ENCODE data around the gene PIP4K2A. TPM values are rescaled to one million over a fixed set of nuclear protein-coding genes. Genes with fewer than 3 reads are reported as not detected.
"Not testable (repeated sequence)": the region's sequence is repeated elsewhere in the genome, so short reads cannot be mapped to it uniquely, and the experiment has no call there.

The PIP4K2A gene
- 22.0 TPM for polyA plus RNA-seq (2013, experiment 1 of 2)
- polyA plus RNA-seq (2013, experiment 2 of 2): 22.4 TPM

- Histone ChIP-seq H3K36me3 (ENCODE audit: insufficient read depth, low read length) (no peaks in the 10 kb centered on the region), H3K4me1 (ENCODE audit: insufficient read depth, low read length) (peaks cover 22% of the 10 kb centered on the region), H3K9me3 (ENCODE audit: insufficient read depth, low read depth, low read length) (no peaks in the 10 kb centered on the region), H3K27me3 (ENCODE audit: insufficient read depth, low read length) (peaks cover 28% of the 10 kb centered on the region), H3K4me3 (ENCODE audit: low read length) (peak within 1 kb of the TSS; percentile 82), H3K27ac (ENCODE audit: low read depth, low read length) (no peak within 1 kb of the TSS), H3K9ac (ENCODE audit: low read depth, low read length) (peak within 1 kb of the TSS; percentile 63)
- WGBS: 10% methylated on average over 83 of the region's 83 CpGs
Measured at GRCh38 chr10:22714479-22715289, at the start of gene PIP4K2A. Gene PIP4K2A (minus strand): TSS chr10:22714578. CDS start chr10:22714326, 252 bp downstream.

DNA sequence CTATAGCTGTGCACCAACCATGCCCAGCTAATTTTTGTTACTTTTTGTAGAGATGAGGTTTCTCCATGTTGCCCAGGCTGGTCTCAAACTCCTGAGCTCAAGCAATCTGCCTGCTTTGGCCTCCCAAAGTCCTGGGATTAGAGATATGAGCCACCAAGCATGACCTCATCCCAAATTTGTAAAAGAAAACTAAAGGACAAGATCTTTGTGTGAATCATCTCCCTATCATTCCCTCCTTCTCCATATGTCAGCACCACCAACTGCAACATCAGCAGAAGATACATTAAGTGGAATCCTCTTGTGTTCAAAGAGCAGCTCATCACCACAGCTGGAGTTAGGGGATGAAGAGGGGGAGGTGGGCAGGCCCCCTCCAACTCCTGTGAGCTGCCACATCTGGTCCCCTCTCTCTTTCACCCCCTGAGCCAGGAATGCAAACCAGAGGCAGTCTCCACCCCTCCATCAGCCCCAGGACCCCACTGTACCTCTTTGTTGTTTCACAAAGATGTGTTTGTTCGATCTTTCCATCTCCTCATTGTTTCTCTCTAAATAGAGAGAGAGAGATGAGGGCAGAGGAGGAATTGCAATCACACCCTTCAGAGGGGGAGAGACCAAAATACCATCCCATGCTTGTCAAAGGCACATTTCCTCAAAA is 47.3 kb upstream of the PIP4K2A start:
- H3K27ac ChIP-seq (ENCODE audit: low read depth, low read length): no peak overlapping the region
- H3K4me3 ChIP-seq (ENCODE audit: low read length): no peak overlapping the region
- no peaks in the 10 kb centered on the region for H3K9me3 ChIP-seq (ENCODE audit: insufficient read depth, low read depth, low read length)
- H3K36me3 ChIP-seq (ENCODE audit: insufficient read depth, low read length): no peaks in the 10 kb centered on the region
- no peaks in the 10 kb centered on the region for H3K27me3 ChIP-seq (ENCODE audit: insufficient read depth, low read length)
- no CpG with 5 or more reads among the region's 1 CpG for WGBS
- no peak overlapping the region for H3K9ac ChIP-seq (ENCODE audit: low read depth, low read length)
- no peaks in the 10 kb centered on the region for H3K4me1 ChIP-seq (ENCODE audit: insufficient read depth, low read length)

- H3K27me3 ChIP-seq (ENCODE audit: insufficient read depth, low read length): no peaks in the 10 kb centered on the region
- no peaks in the 10 kb centered on the region for H3K36me3 ChIP-seq (ENCODE audit: insufficient read depth, low read length)
- no peaks in the 10 kb centered on the region for H3K9me3 ChIP-seq (ENCODE audit: insufficient read depth, low read depth, low read length)
- no peaks in the 10 kb centered on the region for H3K4me1 ChIP-seq (ENCODE audit: insufficient read depth, low read length)
- H3K4me3 ChIP-seq (ENCODE audit: low read length): no peak overlapping the region
- no peak overlapping the region for H3K9ac ChIP-seq (ENCODE audit: low read depth, low read length)
- no peak overlapping the region for H3K27ac ChIP-seq (ENCODE audit: low read depth, low read length)
Measured at GRCh38 chr10:22760025-22760424, 45.6 kb upstream of the PIP4K2A start.

- H3K4me3 ChIP-seq (ENCODE audit: low read length): no peak overlapping the region
- 97% methylated on average over 6 of the region's 6 CpGs for WGBS
- H3K27ac ChIP-seq (ENCODE audit: low read depth, low read length): no peak overlapping the region
- H3K9ac ChIP-seq (ENCODE audit: low read depth, low read length): no peak overlapping the region
- no peaks in the 10 kb centered on the region for H3K36me3 ChIP-seq (ENCODE audit: insufficient read depth, low read length)
- H3K9me3 ChIP-seq (ENCODE audit: insufficient read depth, low read depth, low read length): no peaks in the 10 kb centered on the region
- H3K27me3 ChIP-seq (ENCODE audit: insufficient read depth, low read length): no peaks in the 10 kb centered on the region
- no peaks in the 10 kb centered on the region for H3K4me1 ChIP-seq (ENCODE audit: insufficient read depth, low read length)
Measured at GRCh38 chr10:22758867-22759266, 44.5 kb upstream of the PIP4K2A start.

DNA sequence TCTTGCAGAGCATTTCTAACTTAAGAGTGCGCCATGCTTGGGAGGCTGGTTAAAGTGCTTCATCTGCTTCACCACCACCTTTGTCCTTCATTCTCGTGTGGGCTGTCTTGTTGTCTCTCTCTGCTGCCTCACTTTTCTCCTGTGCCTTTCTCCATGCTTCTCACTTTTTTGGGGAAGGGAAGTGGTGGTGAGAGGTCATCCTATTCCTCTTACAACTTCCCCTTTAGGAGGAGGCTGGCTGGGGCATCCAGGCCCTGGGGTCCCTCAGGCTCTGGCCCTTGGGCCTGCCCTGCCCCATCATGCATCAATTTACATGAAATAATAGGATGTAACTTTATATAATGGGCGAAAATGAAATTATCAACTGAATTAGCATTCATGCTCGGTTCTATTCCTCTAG is 39.9 kb upstream of the PIP4K2A start:
- H3K27ac ChIP-seq (ENCODE audit: low read depth, low read length): no peak overlapping the region
- no peaks in the 10 kb centered on the region for H3K27me3 ChIP-seq (ENCODE audit: insufficient read depth, low read length)
- WGBS: 95% methylated on average over 4 of the region's 4 CpGs
- no peaks in the 10 kb centered on the region for H3K36me3 ChIP-seq (ENCODE audit: insufficient read depth, low read length)
- no peak overlapping the region for H3K9ac ChIP-seq (ENCODE audit: low read depth, low read length)
- H3K4me3 ChIP-seq (ENCODE audit: low read length): no peak overlapping the region
- no peaks in the 10 kb centered on the region; the same call in 1 of the 2 replicates for H3K4me1 ChIP-seq (ENCODE audit: insufficient read depth, low read length)
- no peaks in the 10 kb centered on the region for H3K9me3 ChIP-seq (ENCODE audit: insufficient read depth, low read depth, low read length)

- Histone ChIP-seq H3K9me3 (ENCODE audit: insufficient read depth, low read depth, low read length) (no peaks in the 10 kb centered on the region), H3K9ac (ENCODE audit: low read depth, low read length) (no peak overlapping the region), H3K4me3 (ENCODE audit: low read length) (no peak overlapping the region), H3K27ac (ENCODE audit: low read depth, low read length) (no peak overlapping the region), H3K27me3 (ENCODE audit: insufficient read depth, low read length) (no peaks in the 10 kb centered on the region), H3K4me1 (ENCODE audit: insufficient read depth, low read length) (no peaks in the 10 kb centered on the region; the same call in 1 of the 2 replicates), H3K36me3 (ENCODE audit: insufficient read depth, low read length) (no peaks in the 10 kb centered on the region)
- WGBS: 89% methylated on average over 3 of the region's 3 CpGs
Measured at GRCh38 chr10:22753786-22754185, 39.4 kb upstream of the PIP4K2A start.

DNA sequence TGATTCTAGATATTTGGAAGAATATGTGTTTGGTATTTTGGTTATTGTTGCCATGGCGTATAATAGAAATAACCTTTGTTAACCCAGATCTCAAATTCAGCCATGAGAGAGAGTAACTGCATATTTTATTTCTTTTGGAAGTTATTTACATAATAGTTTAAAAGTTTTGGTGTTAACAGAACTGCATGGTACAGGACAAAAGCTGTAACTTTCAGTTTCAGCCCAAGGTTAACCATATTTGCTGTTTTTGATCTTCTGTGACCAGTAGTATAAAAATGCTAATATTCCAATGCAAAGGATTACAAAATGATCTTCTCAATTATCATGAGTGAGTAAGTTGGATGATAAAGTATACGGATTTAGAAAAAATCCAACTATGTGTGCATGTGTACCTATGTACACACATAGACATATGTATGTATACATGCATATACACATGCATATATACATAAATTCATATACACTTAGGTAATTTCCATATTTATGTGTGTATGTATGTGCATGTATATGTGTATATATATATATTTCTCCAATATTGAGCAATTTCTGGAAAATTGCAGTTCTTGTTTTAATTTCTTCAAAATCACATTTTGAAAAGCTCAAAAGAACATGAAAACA is 38.0 kb upstream of the PIP4K2A start:
- Histone ChIP-seq H3K4me1 (ENCODE audit: insufficient read depth, low read length) (no peaks in the 10 kb centered on the region; the same call in 1 of the 2 replicates), H3K36me3 (ENCODE audit: insufficient read depth, low read length) (no peaks in the 10 kb centered on the region), H3K9ac (ENCODE audit: low read depth, low read length) (no peak overlapping the region), H3K27me3 (ENCODE audit: insufficient read depth, low read length) (no peaks in the 10 kb centered on the region), H3K4me3 (ENCODE audit: low read length) (no peak overlapping the region), H3K27ac (ENCODE audit: low read depth, low read length) (no peak overlapping the region), H3K9me3 (ENCODE audit: insufficient read depth, low read depth, low read length) (no peaks in the 10 kb centered on the region)
- 71% methylated on average over 1 of the region's 2 CpGs for WGBS

- Histone ChIP-seq H3K27ac (ENCODE audit: low read depth, low read length) (no peak overlapping the region), H3K36me3 (ENCODE audit: insufficient read depth, low read length) (no peaks in the 10 kb centered on the region), H3K4me1 (ENCODE audit: insufficient read depth, low read length) (no peaks in the 10 kb centered on the region; the same call in 1 of the 2 replicates), H3K9me3 (ENCODE audit: insufficient read depth, low read depth, low read length) (no peaks in the 10 kb centered on the region), H3K9ac (ENCODE audit: low read depth, low read length) (no peak overlapping the region), H3K4me3 (ENCODE audit: low read length) (no peak overlapping the region), H3K27me3 (ENCODE audit: insufficient read depth, low read length) (no peaks in the 10 kb centered on the region)
- 80% methylated on average over 1 of the region's 2 CpGs for WGBS
Measured at GRCh38 chr10:22750131-22750530, 35.8 kb upstream of the PIP4K2A start.

DNA sequence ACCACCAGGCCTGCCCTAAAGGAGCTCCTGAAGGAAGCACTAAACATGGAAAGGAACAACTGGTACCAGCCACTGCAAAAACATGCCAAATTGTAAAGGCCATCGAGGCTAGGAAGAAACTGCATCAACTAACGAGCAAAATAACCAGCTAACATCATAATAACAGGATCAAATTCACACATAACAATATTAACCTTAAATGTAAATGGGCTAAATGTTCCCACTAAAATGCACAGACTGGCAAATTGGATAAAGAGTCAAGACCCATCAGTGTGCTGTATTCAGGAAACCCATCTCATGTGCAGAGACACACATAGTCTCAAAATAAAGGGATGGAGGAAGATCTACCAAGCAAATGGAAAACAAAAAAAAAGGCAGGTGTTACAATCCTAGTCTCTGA is 30.5 kb upstream of the PIP4K2A start:
- not testable (repeated sequence) for H3K4me1 ChIP-seq (ENCODE audit: insufficient read depth, low read length); H3K9me3 ChIP-seq (ENCODE audit: insufficient read depth, low read depth, low read length); H3K9ac ChIP-seq (ENCODE audit: low read depth, low read length); H3K4me3 ChIP-seq (ENCODE audit: low read length); H3K27ac ChIP-seq (ENCODE audit: low read depth, low read length); H3K27me3 ChIP-seq (ENCODE audit: insufficient read depth, low read length); H3K36me3 ChIP-seq (ENCODE audit: insufficient read depth, low read length)
- no CpG with 5 or more reads among the region's 2 CpGs for WGBS

GRCh38 chr10:22742678-22743077 is 28.3 kb upstream of the PIP4K2A start:
- Histone ChIP-seq H3K36me3 (ENCODE audit: insufficient read depth, low read length) (no peaks in the 10 kb centered on the region), H3K9ac (ENCODE audit: low read depth, low read length) (no peak overlapping the region), H3K4me1 (ENCODE audit: insufficient read depth, low read length) (no peaks in the 10 kb centered on the region), H3K4me3 (ENCODE audit: low read length) (no peak overlapping the region), H3K27ac (ENCODE audit: low read depth, low read length) (no peak overlapping the region), H3K27me3 (ENCODE audit: insufficient read depth, low read length) (no peaks in the 10 kb centered on the region), H3K9me3 (ENCODE audit: insufficient read depth, low read depth, low read length) (no peaks in the 10 kb centered on the region)
- 100% methylated on average over 1 of the region's 1 CpG for WGBS

- not testable (repeated sequence) for H3K4me1 ChIP-seq (ENCODE audit: insufficient read depth, low read length); H3K27ac ChIP-seq (ENCODE audit: low read depth, low read length)
- WGBS: 94% methylated on average over 4 of the region's 4 CpGs
Measured at GRCh38 chr10:22741631-22742030, 27.3 kb upstream of the PIP4K2A start.

More at GRCh38 chr10:22741631-22742030, 27.3 kb upstream of the PIP4K2A start:
- not testable (repeated sequence) for H3K27me3 ChIP-seq (ENCODE audit: insufficient read depth, low read length); H3K9me3 ChIP-seq (ENCODE audit: insufficient read depth, low read depth, low read length); H3K4me3 ChIP-seq (ENCODE audit: low read length); H3K36me3 ChIP-seq (ENCODE audit: insufficient read depth, low read length); H3K9ac ChIP-seq (ENCODE audit: low read depth, low read length)
